Endodermal cell (in vitro differentiated cells): Measurements from ENCODE around the gene TANC2. TPM values are rescaled to one million over a fixed set of nuclear protein-coding genes. Genes with fewer than 3 reads are reported as not detected.

Source experiments
- DNase-seq: peaks from one replicate; pipeline ENCODE4 v3.0.0-alpha.2; 2017
- H3K27ac ChIP-seq: 2 replicates; pipeline ENCODE4 v1.5.1; 2013; ENCODE audit warnings: mild to moderate bottlenecking, low read depth, low read length, moderate library complexity
- H3K27me3 ChIP-seq: 2 replicates; pipeline ENCODE4 v1.6.1; 2013; ENCODE audit warnings: mild to moderate bottlenecking, low read length, moderate library complexity; ENCODE audit not compliant: insufficient read depth, control insufficient read depth, poor library complexity, severe bottlenecking
- H3K36me3 ChIP-seq: 2 replicates; pipeline ENCODE4 v1.7.0; 2013; ENCODE audit warnings: mild to moderate bottlenecking, low read length, moderate library complexity; ENCODE audit not compliant: control insufficient read depth, insufficient read depth
- H3K4me1 ChIP-seq: one replicate; pipeline ENCODE4 v1.7.0; 2013; ENCODE audit warnings: low read length; ENCODE audit not compliant: control insufficient read depth, insufficient read depth
- H3K4me3 ChIP-seq: 2 replicates; pipeline ENCODE4 v1.5.1; 2013; ENCODE audit warnings: mild to moderate bottlenecking, low read length, moderate library complexity
- H3K9ac ChIP-seq: 2 replicates; pipeline ENCODE4 v1.6.1; 2013; ENCODE audit warnings: mild to moderate bottlenecking, low read length, moderate library complexity; ENCODE audit not compliant: poor library complexity, severe bottlenecking; ENCODE audit errors: extremely low read depth
- H3K9me3 ChIP-seq: 2 replicates; pipeline ENCODE4 v1.6.1; 2013; ENCODE audit warnings: mild to moderate bottlenecking, low read length, moderate library complexity; ENCODE audit not compliant: control insufficient read depth
- H3K27ac Mint-ChIP-seq: 2 replicates; pipeline ENCODE4 v1.8.0; 2020; ENCODE audit warnings: mixed read lengths
- H3K27me3 Mint-ChIP-seq: 2 replicates; pipeline ENCODE4 v1.8.0; 2021; ENCODE audit warnings: mild to moderate bottlenecking, mixed read lengths; ENCODE audit not compliant: insufficient read depth
- H3K36me3 Mint-ChIP-seq: 2 replicates; pipeline ENCODE4 v1.8.0; 2020; ENCODE audit warnings: low read depth, mixed read lengths
- H3K4me1 Mint-ChIP-seq: 2 replicates; pipeline ENCODE4 v1.8.0; 2020; ENCODE audit warnings: mixed read lengths
- H3K4me3 Mint-ChIP-seq: 2 replicates; pipeline ENCODE4 v1.8.0; 2020; ENCODE audit warnings: mild to moderate bottlenecking, moderate library complexity, mixed read lengths
- H3K9me3 Mint-ChIP-seq: 2 replicates; pipeline ENCODE4 v1.8.0; 2020; ENCODE audit warnings: mild to moderate bottlenecking, mixed read lengths
- WGBS, 2 experiments: methylation state at CpG; one replicate each; pipeline versions ENCODE4 v1.1.5 to v1.1.7; 2013; ENCODE audit warnings: missing lambda C conversion rate in 2 of 2, mixed read lengths in 1 of 2; ENCODE audit not compliant: insufficient coverage in 1 of 2, insufficient read length in 1 of 2; 5-methylcytosine and 5-hydroxymethylcytosine counted together
- total RNA-seq, 2 donors: library from RNA; stranded (reverse); fragmentation: NEBNext Ultra II Directional in 1 of 2; extraction: Animal tissue kit (Norgen Biotek cat#: 25700) in 1 of 2; gene quantifications; 2 replicates in 1 of 2; 3 replicates in 1 of 2; pipeline ENCODE4 v1.2.1, GENCODE V29; 2021
- TF ChIP-seq, protein P1 (sequence below): fragments of 200-600 bp; sonication (generic); conservative IDR thresholded peaks from 2 replicates; pipeline ENCODE4 v1.5.0; 2021; ENCODE audit warnings: antibody characterized with exemption, mild to moderate bottlenecking

The TANC2 gene
- total RNA-seq, 2 donors from 2014 or later = 16.7 to 22.9 TPM

DNA sequence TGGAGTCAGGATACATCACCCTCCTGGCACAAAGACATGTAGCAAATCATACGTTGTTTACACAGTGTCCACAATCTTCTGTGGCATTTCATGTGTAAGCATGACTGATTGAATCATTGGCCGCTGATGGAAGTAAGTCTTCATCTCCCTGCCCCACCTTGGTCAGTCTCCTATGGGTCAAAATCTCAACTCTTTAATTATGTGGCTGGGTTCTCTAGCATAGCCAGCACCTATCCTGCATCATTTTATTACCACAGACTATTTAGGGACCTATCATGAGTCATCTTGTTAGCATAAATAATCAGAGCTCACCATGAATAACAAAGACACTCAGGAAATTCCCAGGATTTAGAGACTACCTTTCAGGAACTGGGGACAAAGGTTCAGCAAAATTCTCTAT lies 15.9 kb downstream of the TANC2 start:
- Mint-ChIP-seq H3K36me3 (peaks cover 2% of the 10 kb centered on the region), H3K27me3 (no peaks in the 10 kb centered on the region), H3K27ac (no peak overlapping the region), H3K4me3 (no peak overlapping the region), H3K9me3 (peaks cover 16% of the 10 kb centered on the region), H3K4me1 (no peaks in the 10 kb centered on the region)
- Histone ChIP-seq H3K27me3 (no peaks in the 10 kb centered on the region), H3K4me1 (no peaks in the 10 kb centered on the region), H3K36me3 (no peaks in the 10 kb centered on the region), H3K9me3 (peaks cover 17% of the 10 kb centered on the region), H3K4me3 (no peak overlapping the region), H3K9ac (no peak overlapping the region), H3K27ac (no peak overlapping the region)
- TF ChIP-seq, protein P1, sequence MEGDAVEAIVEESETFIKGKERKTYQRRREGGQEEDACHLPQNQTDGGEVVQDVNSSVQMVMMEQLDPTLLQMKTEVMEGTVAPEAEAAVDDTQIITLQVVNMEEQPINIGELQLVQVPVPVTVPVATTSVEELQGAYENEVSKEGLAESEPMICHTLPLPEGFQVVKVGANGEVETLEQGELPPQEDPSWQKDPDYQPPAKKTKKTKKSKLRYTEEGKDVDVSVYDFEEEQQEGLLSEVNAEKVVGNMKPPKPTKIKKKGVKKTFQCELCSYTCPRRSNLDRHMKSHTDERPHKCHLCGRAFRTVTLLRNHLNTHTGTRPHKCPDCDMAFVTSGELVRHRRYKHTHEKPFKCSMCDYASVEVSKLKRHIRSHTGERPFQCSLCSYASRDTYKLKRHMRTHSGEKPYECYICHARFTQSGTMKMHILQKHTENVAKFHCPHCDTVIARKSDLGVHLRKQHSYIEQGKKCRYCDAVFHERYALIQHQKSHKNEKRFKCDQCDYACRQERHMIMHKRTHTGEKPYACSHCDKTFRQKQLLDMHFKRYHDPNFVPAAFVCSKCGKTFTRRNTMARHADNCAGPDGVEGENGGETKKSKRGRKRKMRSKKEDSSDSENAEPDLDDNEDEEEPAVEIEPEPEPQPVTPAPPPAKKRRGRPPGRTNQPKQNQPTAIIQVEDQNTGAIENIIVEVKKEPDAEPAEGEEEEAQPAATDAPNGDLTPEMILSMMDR = no peak
- DNase-seq = no peak
- 88 to 94% methylated on average over 2 of the region's 2 CpGs for WGBS, 2 experiments

DNA sequence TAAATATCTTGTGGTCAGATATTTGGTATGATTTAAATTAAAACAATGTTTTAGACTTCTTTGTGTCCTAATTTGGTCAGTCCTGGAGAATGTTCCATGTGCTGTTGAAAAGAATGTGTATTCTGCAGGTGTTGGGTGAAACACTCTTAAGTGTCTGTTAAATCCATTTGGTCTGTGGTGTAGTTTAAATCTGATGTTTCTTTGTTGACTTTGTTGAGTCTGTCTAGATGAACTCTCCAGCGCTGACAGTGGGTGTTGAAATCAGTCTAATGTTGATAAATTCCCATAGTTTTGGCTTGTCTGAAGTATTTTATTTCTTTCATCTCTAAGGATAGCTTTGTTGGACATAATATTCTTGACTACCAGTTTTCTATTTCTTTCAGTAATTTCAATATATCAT lies 18.8 kb downstream of the TANC2 start:
- Histone ChIP-seq H3K9ac (no peak overlapping the region), H3K9me3 (peaks cover 9% of the 10 kb centered on the region), H3K36me3 (no peaks in the 10 kb centered on the region), H3K4me1 (no peaks in the 10 kb centered on the region), H3K27me3 (no peaks in the 10 kb centered on the region), H3K27ac (no peak overlapping the region), H3K4me3 (no peak overlapping the region)
- Mint-ChIP-seq H3K4me3 (no peak overlapping the region), H3K36me3 (peaks cover 2% of the 10 kb centered on the region), H3K27me3 (no peaks in the 10 kb centered on the region), H3K9me3 (peaks cover 14% of the 10 kb centered on the region), H3K4me1 (no peaks in the 10 kb centered on the region), H3K27ac (no peak overlapping the region)
- WGBS, 2 experiments = 100% methylated on average over 1 of the region's 1 CpG
- DNase-seq = no peak
- TF ChIP-seq, protein P1 = no peak

DNA sequence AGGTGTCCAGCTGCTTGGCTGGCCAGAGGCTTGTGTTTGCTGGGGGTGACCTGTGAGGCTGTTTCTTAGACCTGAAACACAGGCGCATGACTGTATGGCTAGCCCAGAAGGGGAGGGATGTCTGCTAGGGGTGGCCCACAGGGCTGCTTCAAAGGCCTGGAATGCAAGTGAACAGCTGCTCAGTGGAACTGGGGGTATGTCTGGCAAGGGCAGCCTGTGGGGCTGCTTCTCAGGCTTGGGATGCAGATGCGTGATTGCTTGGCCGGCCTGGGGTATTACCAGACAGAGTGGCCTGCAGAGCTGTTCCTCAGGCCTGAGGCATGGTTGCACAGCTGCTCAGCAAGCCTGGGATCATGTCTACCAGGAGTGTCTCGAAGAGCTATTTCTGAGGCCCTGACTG lies 20.5 kb downstream of the TANC2 start:
- H3K9me3 Mint-ChIP-seq = peaks cover 14% of the 10 kb centered on the region
- H3K4me1 Mint-ChIP-seq = no peaks in the 10 kb centered on the region
- no peaks in the 10 kb centered on the region for H3K27me3 ChIP-seq
- DNase-seq = no peak
- no peak overlapping the region for H3K4me3 ChIP-seq
- peaks cover 9% of the 10 kb centered on the region for H3K9me3 ChIP-seq
- H3K36me3 ChIP-seq = no peaks in the 10 kb centered on the region
- H3K4me1 ChIP-seq = no peaks in the 10 kb centered on the region
- 97 to 100% methylated on average over 3 to 4 of the region's 4 CpGs for WGBS, 2 experiments
- H3K27me3 Mint-ChIP-seq = no peaks in the 10 kb centered on the region
- H3K27ac ChIP-seq = no peak overlapping the region
- TF ChIP-seq, protein P1 = no peak
- H3K9ac ChIP-seq = no peak overlapping the region
- H3K4me3 Mint-ChIP-seq = no peak overlapping the region
- no peak overlapping the region for H3K27ac Mint-ChIP-seq
- peaks cover 2% of the 10 kb centered on the region for H3K36me3 Mint-ChIP-seq
